Fibroblast of skin of right quadriceps (primary cell): ENCODE data around the gene APOM.

Experiments used
- DNase-seq: peaks from one replicate; pipeline ENCODE4 v3.0.0-alpha.2; 2013

Gene APOM

GRCh38 chr6:31658983-31659648, 3.4 kb downstream of the APOM start:
- no peak for DNase-seq

- DNase-seq = no peak
Observed at GRCh38 chr6:31659649-31660380, 4.1 kb downstream of the APOM start.

GRCh38 chr6:31660381-31661261, 4.9 kb downstream of the APOM start, which contains the start of gene C6orf47:
Gene C6orf47 (minus strand): TSS chr6:31660778. CDS start chr6:31659947, 831 bp downstream.
- DNase-seq = peak; percentile 78

- DNase-seq = no peak
Observed at GRCh38 chr6:31661262-31662123, 5.8 kb downstream of the APOM start.

- no peak for DNase-seq
Observed at GRCh38 chr6:31662124-31662723, 6.5 kb downstream of the APOM start.

- DNase-seq = peak; percentile 42
Observed at GRCh38 chr6:31663126-31663960, 7.6 kb downstream of the APOM start.

- peak; percentile 83 for DNase-seq
Observed at GRCh38 chr6:31663961-31664789, 8.5 kb downstream of the APOM start.

GRCh38 chr6:31664790-31665500, 9.3 kb downstream of the APOM start, which contains the start of gene GPANK1:
Gene GPANK1 (minus strand): TSS chr6:31664997. CDS start chr6:31664478, 519 bp downstream.
- DNase-seq = peak; percentile 95

- DNase-seq = peak; percentile 97
Observed at GRCh38 chr6:31665501-31666336, 10.0 kb downstream of the APOM start, which contains the start of gene CSNK2B. Gene CSNK2B (plus strand): TSS chr6:31666080. CDS start chr6:31666832, 752 bp downstream.

- no peak for DNase-seq
Observed at GRCh38 chr6:31666337-31666965, 10.8 kb downstream of the APOM start.

- no peak for DNase-seq
Observed at GRCh38 chr6:31669676-31670075, 14.0 kb downstream of the APOM start, which contains the start of gene LY6G5B. Gene LY6G5B (plus strand): TSS chr6:31669976. CDS start chr6:31670951, 975 bp downstream.

GRCh38 chr6:31676322-31676903, 20.7 kb downstream of the APOM start:
- DNase-seq = no peak

GRCh38 chr6:31676904-31677303, 21.2 kb downstream of the APOM start:
- no peak for DNase-seq

GRCh38 chr6:31677955-31678354, 22.3 kb downstream of the APOM start:
- DNase-seq = no peak

GRCh38 chr6:31680226-31681134, 24.8 kb downstream of the APOM start, which contains the start of gene LY6G5C:
Gene LY6G5C (minus strand): TSS chr6:31681067. CDS start chr6:31680373, 694 bp downstream.
- peak; percentile 80 for DNase-seq
